GM18517 (cell line): ENCODE measurements around the gene CCDC85C.

ENCODE experiments used
- ATAC-seq: cut with Tn5 transposase; IDR thresholded peaks from one replicate; pipeline ENCODE4 v1.9.1; 2021; ENCODE audit warnings: mild to moderate bottlenecking, moderate library complexity; ENCODE audit not compliant: unreplicated experiment

The CCDC85C gene

DNA sequence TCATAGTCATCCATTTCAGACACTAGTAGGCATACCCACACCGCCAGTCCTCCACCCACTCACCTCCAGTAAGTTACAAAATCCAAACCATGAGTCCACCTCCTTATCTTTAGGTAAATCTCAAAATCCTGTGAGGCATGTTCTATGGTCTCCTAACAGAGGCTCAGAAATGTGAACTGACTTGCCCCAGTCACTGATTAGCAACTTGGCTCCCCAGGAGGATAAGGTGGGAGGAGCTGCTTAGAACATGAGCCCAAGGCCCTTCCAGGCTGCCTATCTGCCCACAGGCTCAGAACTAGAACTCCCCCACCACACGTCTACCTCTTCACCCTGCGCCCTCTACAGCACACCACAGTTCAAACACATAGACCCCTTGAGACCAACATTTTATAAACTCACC, 143.2 kb downstream of the CCDC85C start:
- ATAC-seq, result no peak

- ATAC-seq, result no peak
Observed at GRCh38 chr14:99459481-99460100, 144.4 kb downstream of the CCDC85C start.

DNA sequence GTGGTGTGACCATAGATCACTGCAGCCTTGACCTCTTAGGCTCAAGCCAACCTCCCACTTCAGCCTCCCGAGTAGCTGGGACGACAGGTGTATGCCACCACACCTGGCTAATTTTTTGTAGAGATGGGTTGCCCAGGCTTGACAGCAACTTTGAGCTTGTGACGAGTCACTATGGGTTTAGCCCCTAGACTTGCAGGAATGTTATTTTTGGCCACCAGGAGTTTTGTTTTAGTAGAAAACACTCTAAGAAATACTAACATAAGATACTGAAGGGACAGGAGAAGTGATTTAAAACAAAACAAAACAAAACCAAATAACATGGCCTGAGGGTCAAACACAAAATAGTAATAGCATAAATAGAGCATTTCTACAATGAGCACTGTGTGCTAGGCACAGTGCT, 149.8 kb downstream of the CCDC85C start:
- no peak for ATAC-seq

DNA sequence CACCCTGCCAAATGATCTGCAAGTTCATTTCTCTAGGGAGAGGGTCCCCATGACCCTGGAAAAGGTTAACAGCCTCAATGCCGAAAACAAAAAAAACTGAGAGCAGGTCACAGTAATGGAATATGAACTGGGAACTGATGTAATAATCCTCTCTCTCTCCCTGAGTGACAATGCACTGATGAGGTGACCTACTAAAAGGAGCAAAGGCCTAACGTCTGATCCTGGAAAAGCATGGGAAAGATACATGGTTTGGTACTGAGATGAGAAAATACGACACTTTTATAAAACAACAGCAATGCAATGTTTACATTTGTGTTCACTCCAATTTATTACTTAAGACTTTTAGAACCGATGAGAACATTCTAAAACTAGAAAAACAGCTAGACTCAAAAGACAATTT, 151.0 kb downstream of the CCDC85C start:
- ATAC-seq, result no peak

- no peak for ATAC-seq
Observed at GRCh38 chr14:99451234-99451633, 152.8 kb downstream of the CCDC85C start.

- no peak for ATAC-seq
Observed at GRCh38 chr14:99450266-99450665, 153.7 kb downstream of the CCDC85C start.
